Fibroblast of pulmonary artery (primary cell): Measurements from ENCODE around the gene NFATC1.

ENCODE experiments used
- DNase-seq: peaks from one replicate; pipeline ENCODE4 v3.0.0-alpha.2; 2010; ENCODE audit warnings: low read depth
- H3K4me3 ChIP-seq: replicated peaks from 2 replicates; pipeline ENCODE4 v1.5.1; 2011; ENCODE audit warnings: low read depth, mild to moderate bottlenecking, control low read depth, low read length, moderate library complexity
- CTCF ChIP-seq: IDR thresholded peaks from 2 replicates; pipeline ENCODE4 v1.5.1; 2011; ENCODE audit warnings: mild to moderate bottlenecking, control low read depth, low read length, inconsistent platforms; ENCODE audit errors: missing control alignments

Gene NFATC1

GRCh38 chr18:79397247-79397829 is 1.6 kb downstream of the NFATC1 start:
- peak overlapping the region; percentile 55 for H3K4me3 ChIP-seq
- DNase-seq: no peak
- no peak for TF ChIP-seq CTCF

DNA sequence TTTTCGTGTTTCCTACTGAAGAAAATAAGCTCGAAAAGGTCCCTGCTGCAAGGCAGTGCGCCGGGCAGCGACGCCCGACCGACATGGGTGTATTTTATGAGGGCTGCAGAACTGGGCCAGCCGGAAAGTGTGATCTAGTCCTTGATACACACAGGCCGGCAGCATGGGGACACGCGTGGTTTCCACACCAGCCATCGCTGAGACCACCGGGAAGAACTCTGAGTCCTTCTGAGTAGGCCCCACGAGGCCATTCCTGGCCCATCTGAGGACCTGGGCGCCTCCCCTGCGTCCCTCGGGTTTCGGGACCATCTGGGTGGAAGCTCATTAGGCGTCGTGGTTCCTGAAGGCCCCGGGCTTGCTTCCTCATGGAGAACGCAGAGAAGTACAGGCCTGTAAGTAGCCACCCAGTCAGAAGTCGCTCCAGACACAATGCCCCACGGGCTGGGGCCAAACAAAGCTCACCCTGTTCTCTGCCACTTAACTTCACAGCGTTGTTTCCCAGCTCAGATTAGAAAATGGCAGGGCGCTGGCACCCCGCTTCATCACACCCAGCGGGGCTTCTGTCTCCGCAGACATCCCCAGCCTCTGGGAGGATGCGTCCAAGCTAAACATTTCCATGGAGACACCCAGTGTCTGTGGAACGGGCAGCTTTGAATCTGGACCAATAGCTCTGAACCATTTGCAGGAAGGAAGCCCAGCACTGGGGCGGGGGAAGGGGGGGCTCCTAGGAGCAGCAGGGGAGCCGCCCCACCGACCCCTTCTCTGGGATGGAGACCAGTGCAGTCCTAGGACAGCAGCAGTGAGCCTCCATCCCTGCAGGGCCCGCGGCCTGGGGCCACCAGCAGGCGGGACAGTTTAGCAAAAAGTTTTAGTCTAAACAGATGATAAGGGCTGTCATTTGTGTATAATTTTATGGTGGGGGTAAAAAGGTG is 2.4 kb downstream of the NFATC1 start:
- no peak overlapping the region for H3K4me3 ChIP-seq
- no peak for TF ChIP-seq CTCF
- DNase-seq: no peak

GRCh38 chr18:79399275-79400081 is 3.7 kb downstream of the NFATC1 start:
- no peak for TF ChIP-seq CTCF
- no peak for DNase-seq
- peak overlapping the region; percentile 54 for H3K4me3 ChIP-seq

DNA sequence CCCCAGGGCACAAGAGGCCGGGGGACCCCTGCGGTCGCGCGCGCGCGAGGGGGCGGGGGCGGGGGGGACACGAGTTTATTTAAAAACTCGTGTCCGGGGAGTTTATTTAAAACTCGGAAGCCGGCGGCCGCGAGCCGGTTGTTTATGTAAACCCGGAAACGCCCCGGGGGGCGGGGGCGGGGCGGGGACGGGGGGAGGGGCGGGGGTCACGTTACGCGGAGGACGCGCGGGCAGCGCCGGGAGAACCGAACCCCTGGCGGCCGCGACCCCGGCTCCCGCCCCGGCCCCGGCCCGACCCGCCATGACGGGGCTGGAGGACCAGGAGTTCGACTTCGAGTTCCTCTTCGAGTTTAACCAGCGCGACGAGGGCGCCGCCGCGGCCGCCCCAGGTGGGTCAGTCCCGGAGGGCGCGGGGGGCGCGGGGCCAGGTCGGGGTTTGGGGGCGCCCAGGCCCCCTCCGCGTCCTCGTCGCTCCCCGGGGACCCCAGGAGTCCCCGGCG is 4.4 kb downstream of the NFATC1 start:
- DNase-seq: peak; percentile 37
- peak overlapping the region; percentile 54 for H3K4me3 ChIP-seq
- TF ChIP-seq CTCF: no peak

- TF ChIP-seq CTCF: no peak
- peak overlapping the region; percentile 54 for H3K4me3 ChIP-seq
- no peak for DNase-seq
Measured at GRCh38 chr18:79400591-79401381, 5.1 kb downstream of the NFATC1 start.
